Measurements from ENCODE around the gene CMTM5.

Gene CMTM5

GRCh38 chr14:23428686-23429495 is 52.0 kb downstream of the CMTM5 start:
- TF ChIP-seq ZFP3 (CRISPR knock-in tag; IDR thresholded peaks at IDR 0.05) (no peak), ZFP30 (CRISPR knock-in tag; IDR thresholded peaks at IDR 0.05) (no peak), CSDC2 (CRISPR knock-in tag; IDR thresholded peaks at IDR 0.05) (no peak), ZNF70 (CRISPR knock-in tag; IDR thresholded peaks at IDR 0.05) (no peak), ARNTL (CRISPR knock-in tag; IDR thresholded peaks at IDR 0.05; ENCODE audit: borderline replicate concordance, low read depth) (no peak), CSRNP3 (CRISPR knock-in tag; IDR thresholded peaks at IDR 0.05) (no peak), ZC3H10 (CRISPR knock-in tag; IDR thresholded peaks at IDR 0.05) (no peak), TSHZ2 (CRISPR knock-in tag; IDR thresholded peaks at IDR 0.05) (no peak), POU6F1 (CRISPR knock-in tag; IDR thresholded peaks at IDR 0.05; ENCODE audit: borderline replicate concordance, low read depth) (no peak), ISL1 (CRISPR knock-in tag; IDR thresholded peaks at IDR 0.05) (no peak), ZNF565 (CRISPR knock-in tag; conservative IDR thresholded peaks at IDR 0.05; ENCODE audit: low read depth) (no peak), TOX (CRISPR knock-in tag; IDR thresholded peaks at IDR 0.05; ENCODE audit: borderline replicate concordance) (no peak), PPARA (CRISPR knock-in tag; IDR thresholded peaks at IDR 0.05; ENCODE audit: borderline replicate concordance) (no peak), ESRRG (CRISPR knock-in tag; IDR thresholded peaks at IDR 0.05) (no peak), GLIS3 (CRISPR knock-in tag; IDR thresholded peaks at IDR 0.05) (no peak)
- ATAC-seq, result no peak
